Endometrial microvascular endothelial cells (primary cell): ENCODE results near the gene ASB13. TPM values are rescaled to one million over a fixed set of nuclear protein-coding genes. Genes with fewer than 3 reads are reported as not detected.

Experiments used
- in situ Hi-C: cut with HindIII; loops from 2 replicates; pipeline ENCODE4 v1.10.0; 2017; ENCODE audit warnings: low sequenced_read_pairs, low pct_unique_long_range_greater_than_20kb; ENCODE audit errors: inconsistent ontology term
- total RNA-seq: library from RNA; depleted of rRNA; stranded (reverse); fragments of >200 nt; gene quantifications from one replicate; pipeline ENCODE4 v1.2.3, GENCODE V29; 2015; ENCODE audit errors: inconsistent ontology term

The ASB13 gene
- total RNA-seq, 1 donor from 2014 or later, result 10.3 TPM

DNA sequence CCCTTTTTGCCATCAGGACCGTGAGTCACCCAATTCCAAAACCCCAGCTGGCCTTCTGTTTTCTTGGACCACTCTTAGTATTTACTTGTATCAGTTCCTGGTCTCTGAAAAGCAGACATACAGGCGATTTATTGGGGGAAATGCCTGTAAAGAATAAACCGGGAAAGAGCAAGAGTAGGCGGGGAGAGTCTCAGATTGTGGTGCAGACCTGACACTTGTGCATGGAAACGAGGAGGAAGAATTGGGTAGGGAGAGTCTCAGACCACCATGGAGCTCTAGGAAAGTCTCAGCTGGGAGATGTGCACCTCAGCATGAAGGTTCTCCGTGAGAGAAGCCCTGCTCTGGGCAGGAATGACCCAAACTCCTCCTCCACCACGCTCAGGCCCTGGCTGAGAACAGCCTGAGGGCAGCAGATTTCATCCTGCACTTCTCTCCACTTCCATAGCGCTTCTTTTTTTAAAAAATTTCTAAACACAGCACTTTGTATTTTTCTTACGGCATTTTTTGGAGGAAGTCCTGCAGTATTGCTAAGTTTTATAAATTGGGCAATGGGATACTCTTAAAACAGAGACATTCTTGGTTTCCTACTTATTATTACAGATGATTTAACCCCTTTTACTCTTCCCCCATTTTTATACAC, 12.1 kb upstream of the ASB13 start:
- in situ Hi-C loops, result no loop called here

DNA sequence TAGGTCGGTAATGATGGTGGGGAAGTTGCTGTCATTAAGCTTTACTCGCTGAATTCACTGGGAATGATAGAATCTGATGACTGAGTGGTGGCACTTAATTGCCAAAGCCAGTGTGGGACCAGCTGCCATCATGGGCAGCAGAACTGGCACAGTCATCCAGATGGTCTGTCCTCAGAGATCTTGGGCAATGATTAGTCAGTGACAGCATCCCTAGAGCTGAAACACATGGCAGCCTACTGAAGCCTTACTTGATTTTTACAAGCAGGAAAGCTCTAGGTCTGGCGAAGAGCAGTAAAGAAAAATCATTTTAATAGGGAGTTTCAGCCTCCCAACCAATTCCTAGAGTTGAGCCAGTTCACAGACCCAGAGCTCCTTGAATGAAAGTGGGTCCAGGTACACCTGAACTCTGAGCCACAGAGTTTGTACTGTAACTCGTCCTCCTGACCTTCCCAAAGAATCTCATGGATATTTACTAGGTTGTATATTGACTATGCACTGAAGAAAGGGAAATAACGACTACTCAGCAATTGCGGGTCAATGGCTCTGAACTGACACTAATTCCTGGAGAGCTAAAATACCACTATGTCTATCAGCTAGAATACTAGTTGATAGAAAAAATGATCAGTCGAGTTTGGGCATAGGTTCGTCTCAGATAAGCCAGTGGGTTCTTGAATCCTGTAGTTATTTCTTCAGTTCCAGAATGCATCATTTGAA, 4.4 kb upstream of the ASB13 start:
- in situ Hi-C loops, result no loop called here

DNA sequence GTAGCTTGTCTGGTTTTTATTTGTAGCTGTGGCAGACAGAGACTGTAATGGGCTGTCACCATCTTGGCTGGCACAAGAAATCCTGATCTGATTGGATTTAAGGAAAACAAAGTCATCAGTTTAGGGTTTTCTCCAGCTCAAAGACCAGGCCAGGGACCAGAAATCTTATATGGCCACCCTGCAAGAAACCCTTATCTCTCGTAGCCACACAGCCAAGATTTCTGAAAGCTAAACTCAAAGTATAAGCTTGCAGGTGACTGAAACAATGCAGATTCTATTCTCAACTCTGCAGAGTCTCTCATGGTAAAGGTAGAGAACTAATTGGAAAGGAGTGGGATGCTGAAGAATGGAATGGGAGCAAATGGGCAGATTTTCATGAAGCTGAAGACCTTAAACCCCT, 3.2 kb upstream of the ASB13 start:
- in situ Hi-C loops, result no loop called here

DNA sequence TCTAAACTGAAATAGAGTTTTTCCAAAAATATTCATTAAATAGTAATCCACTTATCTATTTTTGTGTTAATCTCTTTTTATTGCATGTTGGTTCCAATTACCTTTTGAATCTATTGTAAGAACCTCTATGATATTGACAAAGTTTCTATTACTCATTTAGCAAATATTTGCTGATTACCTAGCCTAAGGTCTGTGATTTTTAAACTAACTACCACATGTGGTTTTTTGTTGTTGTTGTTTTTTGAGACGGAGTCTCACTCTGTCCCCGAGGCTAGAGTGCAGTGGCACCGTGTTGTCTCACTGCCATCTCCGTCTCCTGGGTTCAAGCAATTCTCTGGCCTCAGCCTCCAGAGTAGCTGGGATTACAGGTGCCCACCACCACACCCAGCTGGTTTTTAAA, 2.0 kb upstream of the ASB13 start:
- in situ Hi-C loops, result no loop called here

DNA sequence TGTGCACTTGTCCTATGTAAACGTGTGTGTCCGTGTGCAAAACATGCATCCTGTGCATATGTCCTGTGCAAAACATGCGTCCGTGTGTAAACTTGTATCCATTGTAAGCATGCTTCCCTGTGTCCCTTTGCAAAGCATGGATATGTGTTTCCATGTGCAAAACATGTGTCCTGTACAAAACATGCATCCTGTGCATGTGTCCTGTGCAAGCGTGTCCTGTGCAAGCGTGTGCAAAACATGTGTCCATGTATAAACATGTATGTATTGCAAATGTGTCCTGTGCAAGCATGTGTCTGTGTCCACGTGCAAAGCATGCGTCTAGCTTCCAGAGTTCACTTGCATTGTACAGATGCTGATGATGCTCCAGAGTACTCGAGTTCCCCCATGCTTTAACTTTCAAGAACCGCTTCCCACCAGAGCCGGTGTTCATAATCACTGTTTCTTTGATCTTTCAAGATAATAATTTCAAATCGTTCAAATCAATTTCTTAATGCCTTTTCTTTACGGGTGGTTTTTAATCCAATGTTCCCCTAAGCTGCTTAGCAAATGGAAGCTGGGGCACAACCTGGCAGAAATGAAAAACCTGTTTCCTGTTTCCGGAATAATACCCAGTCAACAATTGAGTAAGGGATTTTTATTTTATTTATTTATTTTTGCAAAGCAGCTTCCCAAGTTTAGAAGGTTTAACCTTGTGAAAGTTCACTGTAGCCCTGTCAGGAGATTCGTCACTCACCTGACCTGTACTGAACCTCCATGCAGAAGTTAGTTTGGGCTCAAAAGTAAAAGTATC, 641 bp upstream of the ASB13 start:
- in situ Hi-C loops, result no loop called here

DNA sequence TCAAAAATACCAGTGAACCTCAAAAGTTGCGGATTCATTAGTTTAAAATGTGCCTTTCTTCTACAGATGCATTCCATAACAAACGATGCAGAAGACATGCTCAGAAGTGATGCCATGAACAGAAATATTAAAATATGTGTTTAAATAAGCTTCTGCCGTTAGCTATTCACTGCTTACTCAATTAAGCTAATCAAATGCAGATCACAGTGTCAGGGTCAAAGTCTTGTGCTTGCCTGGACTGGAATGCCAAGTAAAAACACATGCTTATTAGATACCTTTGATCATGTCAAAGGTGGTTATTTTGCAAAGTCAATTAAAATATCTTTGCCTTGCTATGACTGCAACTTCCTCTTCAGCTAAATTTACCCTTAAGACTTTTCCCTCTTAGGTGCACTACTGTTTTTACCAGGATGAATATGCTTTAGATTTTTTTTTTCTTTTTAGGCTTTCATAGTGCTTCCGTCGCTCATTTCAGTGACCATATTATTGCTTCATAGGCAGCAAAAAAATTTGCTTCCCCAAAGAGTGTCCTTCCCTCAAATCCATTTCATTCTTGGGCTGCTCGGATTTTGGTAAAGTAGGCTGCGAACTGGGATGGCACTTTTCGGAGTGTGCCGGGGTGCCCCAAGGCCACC, 905 bp downstream of the ASB13 start:
- in situ Hi-C loops, result no loop called here

DNA sequence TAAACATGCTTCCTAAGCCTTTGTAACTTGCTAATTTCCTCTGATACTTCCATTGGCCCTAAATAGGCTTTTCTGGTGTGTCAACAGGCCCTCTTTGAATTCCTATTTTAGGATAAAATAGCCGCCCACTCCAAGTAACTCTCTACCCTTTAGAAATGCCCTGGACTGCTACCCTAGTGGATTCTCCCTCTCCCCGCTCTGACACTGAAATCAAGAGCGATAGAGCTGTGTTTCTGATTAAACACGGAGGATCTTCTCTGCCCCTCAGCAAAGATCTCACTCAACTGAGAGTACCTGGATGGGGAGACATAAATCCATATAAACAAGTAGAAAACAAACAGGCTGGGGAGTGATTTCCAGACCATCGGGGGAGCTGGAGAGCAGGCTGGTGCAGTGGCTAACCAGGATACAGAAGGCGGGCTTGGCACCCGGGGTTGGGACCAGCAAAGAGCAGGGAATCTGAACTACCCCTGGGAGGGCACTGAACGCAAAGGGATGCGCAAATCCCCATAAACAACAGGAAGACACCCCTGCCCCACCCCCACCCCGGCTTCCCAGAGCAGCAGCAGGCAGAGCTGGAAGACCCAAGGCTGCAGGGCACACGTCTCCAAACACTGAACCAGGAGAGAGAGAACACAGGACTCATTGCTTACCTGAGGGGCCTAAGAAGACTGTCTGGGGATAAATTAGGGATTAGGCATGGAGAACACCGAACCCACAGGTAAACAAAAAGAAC, 2.5 kb downstream of the ASB13 start:
- in situ Hi-C loops, result no loop called here

DNA sequence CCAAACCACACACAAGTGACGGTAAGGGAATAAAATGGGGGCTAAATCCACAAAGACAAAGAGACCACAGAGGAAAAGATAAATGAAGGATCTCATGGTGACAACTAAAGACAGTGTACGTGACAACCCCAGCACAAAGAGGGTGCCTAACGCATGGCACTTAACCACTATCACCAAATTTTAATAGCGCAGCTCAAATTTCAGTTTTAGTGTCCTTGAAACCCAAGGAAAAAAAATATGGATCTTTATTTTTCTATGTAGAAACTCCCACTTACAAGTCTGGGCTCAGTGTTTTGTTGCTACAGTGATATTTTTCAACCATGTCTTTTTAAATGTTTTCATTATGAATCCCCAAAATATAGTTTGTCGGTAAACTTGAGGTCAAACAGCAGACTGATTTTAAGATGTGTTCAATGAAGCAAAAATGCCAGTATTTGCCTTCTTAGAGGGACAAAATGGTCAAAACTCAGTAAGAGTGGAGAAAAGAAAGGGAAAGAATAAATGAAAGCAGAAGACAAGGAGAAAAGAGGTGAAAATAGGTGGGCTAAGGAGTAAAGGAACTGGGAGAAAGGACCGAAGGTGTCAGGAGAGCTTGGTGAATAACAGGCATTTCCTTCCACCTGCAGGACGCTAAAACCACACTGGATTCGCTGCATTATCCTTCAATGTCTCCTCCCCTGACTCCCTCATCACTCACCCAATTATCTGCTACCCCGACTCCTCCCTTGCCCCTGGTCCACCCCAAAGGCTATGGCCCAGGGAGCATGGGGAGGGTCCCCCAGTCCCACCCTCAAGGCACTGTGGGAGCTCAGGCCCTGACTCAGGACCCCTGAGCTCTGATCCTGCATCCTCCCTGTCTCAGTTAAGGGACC, 3.5 kb downstream of the ASB13 start:
- in situ Hi-C loops, result no loop called here

DNA sequence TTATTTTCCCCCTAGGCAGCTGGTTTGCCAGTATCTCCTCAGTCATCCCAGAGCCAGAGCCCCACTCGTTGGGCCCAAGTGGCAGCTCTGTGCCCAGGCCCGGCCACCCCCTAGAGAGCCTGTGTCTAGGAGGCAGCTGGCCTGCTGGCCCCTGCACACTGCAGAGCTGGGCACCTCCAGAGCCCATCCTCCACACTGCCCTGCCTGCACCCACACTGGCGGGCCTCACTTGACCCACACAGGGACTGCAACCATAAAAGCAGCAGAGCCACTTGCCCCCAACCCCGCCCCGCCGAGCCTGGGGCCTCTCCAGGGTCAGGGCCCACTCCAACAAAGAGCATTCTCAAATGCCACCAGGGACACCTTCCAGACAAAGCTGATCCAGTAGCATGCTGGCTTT, 5.4 kb downstream of the ASB13 start:
- in situ Hi-C loops, result no loop called here

DNA sequence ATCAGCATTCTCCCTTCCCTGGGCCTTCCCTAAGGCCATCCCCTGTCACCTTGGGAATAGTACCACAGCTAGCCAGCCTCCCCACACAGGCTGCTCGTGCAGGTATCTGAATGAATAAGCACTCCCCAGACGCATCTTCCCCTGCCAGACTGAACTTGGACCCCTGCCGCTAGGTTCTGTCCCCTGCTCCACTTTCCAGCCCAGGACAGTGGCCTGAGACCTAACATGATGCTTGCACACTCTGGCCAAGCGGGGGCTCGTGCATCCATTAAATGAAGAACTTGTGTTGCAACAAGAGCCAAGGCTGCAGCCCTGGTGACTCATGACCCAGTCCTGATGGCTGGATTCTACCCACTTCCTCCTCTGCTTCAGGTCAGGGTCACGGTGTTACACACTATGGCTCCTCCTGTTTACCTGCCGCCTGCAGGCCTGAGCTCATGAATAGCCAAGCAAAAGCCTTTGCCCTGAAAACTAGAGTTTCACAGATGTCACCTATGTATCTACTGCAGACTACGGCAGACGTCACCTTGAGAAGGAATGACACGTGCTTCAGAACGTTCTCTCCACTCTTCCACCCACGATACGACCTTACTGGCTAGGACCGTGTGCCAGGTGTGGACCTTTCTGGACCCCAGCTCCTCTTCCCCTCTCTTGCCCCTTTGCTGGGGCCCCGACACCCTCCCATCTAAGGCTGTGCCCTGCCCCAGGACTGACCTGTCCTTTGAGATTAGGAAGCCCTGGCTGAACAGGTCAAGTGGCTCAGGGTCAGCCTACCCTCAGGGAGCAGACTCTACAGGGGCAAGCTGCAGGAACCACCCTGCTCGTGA, 6.5 kb downstream of the ASB13 start:
- in situ Hi-C loops, result no loop called here

DNA sequence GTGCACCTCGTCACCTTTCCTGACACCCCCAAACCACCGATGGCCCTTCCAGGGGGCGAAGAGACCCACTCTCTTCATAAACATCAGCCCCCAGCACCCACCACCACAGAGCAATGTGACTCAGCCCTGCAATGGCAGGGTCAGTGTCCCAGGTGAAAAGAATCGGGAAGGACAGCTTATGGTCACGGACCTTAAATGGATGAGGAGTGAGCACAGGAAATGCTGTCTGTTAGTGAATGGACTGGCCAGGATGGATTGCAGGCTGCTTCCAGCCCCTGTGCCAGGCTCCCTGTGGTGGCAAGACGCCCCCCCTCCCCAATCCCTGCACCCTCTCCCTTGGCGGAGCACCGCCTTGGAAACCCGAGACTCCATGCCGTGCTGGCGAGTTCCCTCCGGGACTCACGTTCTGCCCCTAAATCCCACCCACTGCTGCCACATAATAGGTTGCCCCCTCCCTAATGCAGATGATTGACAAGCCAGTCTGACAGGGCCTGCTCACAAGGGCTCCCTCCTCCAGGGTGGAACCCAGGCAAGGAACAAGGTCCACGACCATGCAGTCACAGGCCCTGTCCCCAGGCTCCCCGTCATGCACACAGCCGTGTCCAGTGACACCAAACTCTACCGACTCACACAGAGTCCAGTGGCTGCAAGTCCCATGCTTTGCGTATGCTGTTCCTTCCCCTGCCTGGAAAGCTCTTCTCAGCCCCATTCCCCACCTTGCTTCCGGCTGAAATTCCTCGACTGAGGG, 7.3 kb downstream of the ASB13 start:
- in situ Hi-C loops, result no loop called here

DNA sequence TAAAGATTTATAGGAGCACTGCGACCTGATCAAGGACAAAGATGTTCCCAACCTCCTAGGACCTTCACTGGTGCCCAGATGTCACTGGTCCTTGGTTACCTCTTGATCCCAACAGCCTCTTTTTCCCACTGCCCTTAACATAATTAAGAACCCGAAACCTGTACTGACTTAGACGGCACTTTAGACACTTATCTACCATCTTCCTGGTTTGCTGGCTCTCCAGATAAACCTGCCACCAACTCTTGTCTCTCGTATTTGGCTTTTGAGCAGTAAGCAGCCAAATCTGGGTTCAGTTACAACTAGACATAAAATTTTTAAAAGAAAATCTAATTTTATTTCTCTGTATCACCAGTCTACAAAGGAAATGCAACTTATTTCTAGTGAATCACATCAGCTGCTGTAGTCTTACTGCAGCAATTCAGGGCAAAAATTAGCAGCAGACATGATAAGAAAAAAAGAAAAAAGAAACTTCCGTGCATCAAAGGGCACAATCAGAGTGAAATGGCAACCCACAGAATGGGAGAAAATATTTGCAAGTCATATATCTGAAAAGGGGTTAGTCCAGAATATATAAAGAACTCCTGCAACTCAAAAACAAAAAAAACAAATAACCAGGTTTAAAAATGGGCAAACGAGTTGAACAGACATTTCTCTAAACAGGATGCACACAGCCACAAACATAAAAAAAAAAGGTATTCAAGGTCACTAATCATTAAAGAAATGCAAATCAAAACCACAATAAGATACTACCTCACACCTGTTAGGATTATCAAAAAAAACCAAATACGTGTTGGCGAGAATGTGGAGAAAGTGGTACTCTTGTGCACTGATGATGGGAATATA, 9.4 kb downstream of the ASB13 start:
- in situ Hi-C loops, result no loop called here

DNA sequence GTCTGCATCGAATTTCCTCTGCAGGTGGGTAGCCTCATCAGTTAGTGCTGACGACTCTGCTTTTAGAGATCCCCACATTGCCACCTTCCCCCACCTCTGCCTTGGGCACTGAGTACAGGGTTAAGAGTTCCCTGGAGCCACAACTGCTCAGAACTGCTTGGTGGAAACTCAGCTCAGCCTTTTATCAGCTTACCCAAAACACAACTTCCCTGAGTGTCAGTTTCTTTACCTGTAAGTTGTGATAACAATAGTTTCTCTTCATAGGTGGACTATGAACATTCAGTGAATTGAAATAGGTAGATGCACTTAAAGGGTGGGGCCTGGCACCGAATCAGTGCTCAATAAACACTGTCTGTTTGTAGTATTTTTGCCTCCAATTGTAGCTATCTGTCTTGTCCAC, 11.3 kb downstream of the ASB13 start:
- in situ Hi-C loops, result no loop called here

DNA sequence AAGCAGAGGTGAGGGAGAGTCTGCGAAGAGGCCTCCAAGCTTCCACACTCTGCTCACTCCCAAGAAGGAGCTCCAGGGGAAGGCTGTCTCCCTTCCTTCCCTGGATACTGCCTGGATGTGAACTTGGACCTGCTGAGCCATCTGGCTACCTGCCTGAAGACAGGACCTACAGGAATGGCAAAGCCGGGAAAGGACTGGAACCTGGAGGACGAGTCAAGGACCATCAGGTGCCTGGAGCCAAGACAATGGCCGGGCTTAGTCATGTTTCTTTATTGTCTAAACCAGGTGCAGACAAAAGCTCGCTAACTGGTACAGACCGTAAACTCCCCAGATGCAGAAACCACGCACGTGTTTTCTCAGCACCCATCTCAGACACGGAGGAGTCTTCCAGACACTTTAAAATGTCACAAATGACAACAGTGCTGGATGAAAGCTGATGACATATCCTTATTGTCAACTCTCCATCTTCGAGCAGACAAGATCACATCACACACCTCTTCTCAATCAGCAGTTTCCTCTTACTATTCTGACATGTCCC, 12.1 kb downstream of the ASB13 start:
- in situ Hi-C loops, result no loop called here

DNA sequence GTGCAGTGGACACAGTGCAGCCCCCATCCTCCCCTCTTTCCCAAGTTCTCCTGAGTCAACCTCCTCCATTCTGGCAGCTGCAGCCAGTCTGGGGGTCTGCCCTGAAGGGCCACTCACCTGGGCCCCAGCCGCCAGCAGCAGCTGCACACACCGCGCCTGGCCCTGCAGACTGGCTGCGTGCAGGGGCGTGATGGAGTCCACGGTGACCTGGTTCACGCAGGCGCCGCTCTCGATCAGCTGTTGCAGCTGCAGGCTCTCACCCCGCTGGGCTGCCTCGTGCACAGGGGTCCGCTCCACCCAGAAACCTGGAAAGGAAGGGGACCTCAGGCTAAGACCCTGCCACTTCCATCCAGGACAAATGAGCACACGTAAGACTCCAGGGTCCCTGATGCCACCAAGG, 13.6 kb downstream of the ASB13 start:
- in situ Hi-C loops, result no loop called here

DNA sequence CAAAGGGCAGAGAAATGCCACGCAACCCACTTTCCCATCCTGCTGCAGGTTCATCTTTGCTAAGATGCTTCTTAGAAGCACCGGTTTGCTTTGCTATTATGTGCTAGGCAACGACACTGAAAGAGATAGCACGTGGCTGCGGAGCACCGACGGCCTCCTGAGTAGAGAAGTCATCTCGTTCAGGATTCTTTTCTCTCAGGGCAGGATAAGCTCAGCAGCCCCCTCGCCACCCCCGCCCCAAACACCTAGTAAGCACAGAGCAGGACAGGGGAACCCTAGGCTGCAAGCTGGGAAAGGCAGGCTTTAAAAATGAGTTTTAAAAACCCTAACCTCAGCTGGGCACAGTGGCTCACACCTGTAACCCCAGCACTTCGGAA, 15.0 kb downstream of the ASB13 start:
- in situ Hi-C loops, result no loop called here
